Measurements from ENCODE around the gene NFE2L1. TPM values are rescaled to one million over a fixed set of nuclear protein-coding genes. Genes with fewer than 3 reads are reported as not detected.

Gene NFE2L1
- total and polyA plus RNA-seq, 9 of the 15 experiments (the other 6 are each of a cell fraction or from before 2014, with no cell fraction given): 2.0 to 68.6 (median 39.7) TPM

DNA sequence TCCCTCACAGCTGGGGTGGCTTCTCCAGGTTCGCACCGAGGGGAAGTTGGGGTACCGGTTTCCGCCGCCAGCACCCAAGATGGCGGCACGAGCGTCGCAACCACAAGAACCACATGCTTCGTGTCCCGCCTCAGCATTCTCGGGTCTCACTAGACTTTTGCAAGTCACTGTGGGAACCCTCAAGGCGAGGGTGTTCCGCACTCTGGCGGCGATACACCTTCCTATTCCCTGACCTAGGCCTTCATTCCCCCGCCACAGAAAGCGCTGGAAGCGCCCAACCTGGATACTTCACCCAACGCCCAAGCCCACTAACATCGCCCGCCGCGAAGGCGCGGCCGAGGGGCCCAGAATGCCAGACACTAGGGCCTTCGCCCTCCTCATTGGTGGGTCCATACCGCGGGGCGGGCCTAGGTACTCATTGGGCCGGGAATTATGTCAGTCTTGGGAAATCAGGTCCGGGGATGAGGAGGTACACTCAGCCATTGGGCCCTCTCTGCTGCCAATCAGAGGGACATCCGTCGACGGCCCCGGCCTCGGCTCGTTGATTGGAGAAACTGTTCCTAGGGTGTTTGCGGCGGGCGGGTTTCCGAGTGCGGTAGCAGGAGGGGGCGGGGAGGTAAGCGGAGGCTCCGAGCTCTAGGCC is at the start of gene NFE2L1 (continued):
- TF ChIP-seq, protein P1, sequence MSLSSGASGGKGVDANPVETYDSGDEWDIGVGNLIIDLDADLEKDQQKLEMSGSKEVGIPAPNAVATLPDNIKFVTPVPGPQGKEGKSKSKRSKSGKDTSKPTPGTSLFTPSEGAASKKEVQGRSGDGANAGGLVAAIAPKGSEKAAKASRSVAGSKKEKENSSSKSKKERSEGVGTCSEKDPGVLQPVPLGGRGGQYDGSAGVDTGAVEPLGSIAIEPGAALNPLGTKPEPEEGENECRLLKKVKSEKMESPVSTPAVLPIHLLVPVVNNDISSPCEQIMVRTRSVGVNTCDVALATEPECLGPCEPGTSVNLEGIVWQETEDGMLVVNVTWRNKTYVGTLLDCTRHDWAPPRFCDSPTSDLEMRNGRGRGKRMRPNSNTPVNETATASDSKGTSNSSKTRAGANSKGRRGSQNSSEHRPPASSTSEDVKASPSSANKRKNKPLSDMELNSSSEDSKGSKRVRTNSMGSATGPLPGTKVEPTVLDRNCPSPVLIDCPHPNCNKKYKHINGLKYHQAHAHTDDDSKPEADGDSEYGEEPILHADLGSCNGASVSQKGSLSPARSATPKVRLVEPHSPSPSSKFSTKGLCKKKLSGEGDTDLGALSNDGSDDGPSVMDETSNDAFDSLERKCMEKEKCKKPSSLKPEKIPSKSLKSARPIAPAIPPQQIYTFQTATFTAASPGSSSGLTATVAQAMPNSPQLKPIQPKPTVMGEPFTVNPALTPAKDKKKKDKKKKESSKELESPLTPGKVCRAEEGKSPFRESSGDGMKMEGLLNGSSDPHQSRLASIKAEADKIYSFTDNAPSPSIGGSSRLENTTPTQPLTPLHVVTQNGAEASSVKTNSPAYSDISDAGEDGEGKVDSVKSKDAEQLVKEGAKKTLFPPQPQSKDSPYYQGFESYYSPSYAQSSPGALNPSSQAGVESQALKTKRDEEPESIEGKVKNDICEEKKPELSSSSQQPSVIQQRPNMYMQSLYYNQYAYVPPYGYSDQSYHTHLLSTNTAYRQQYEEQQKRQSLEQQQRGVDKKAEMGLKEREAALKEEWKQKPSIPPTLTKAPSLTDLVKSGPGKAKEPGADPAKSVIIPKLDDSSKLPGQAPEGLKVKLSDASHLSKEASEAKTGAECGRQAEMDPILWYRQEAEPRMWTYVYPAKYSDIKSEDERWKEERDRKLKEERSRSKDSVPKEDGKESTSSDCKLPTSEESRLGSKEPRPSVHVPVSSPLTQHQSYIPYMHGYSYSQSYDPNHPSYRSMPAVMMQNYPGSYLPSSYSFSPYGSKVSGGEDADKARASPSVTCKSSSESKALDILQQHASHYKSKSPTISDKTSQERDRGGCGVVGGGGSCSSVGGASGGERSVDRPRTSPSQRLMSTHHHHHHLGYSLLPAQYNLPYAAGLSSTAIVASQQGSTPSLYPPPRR (CRISPR knock-in tag; IDR thresholded peaks at IDR 0.05; ENCODE audit: borderline replicate concordance): peak; percentile 90; the same call in 1 of the 2 replicates
- TF ChIP-seq SMAD4 (CRISPR knock-in tag; conservative IDR thresholded peaks at IDR 0.05) (peak; percentile 87), ZNF766 (CRISPR knock-in tag; conservative IDR thresholded peaks at IDR 0.05) (peak; percentile 72), BRD9 (IDR thresholded peaks at IDR 0.05; ENCODE audit: low read depth, partially characterized antibody) (peak; percentile 81), NCOA1 (IDR thresholded peaks at IDR 0.05; ENCODE audit: low read depth) (peak; percentile 68; the same call in 1 of the 2 replicates), ZNF3 (CRISPR knock-in tag; IDR thresholded peaks at IDR 0.05) (no peak)
- TF ChIP-seq, protein P2, sequence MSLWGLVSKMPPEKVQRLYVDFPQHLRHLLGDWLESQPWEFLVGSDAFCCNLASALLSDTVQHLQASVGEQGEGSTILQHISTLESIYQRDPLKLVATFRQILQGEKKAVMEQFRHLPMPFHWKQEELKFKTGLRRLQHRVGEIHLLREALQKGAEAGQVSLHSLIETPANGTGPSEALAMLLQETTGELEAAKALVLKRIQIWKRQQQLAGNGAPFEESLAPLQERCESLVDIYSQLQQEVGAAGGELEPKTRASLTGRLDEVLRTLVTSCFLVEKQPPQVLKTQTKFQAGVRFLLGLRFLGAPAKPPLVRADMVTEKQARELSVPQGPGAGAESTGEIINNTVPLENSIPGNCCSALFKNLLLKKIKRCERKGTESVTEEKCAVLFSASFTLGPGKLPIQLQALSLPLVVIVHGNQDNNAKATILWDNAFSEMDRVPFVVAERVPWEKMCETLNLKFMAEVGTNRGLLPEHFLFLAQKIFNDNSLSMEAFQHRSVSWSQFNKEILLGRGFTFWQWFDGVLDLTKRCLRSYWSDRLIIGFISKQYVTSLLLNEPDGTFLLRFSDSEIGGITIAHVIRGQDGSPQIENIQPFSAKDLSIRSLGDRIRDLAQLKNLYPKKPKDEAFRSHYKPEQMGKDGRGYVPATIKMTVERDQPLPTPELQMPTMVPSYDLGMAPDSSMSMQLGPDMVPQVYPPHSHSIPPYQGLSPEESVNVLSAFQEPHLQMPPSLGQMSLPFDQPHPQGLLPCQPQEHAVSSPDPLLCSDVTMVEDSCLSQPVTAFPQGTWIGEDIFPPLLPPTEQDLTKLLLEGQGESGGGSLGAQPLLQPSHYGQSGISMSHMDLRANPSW (CRISPR knock-in tag; IDR thresholded peaks at IDR 0.05): peak; percentile 41; the same call in 1 of the 2 replicates
- TF ChIP-seq, protein P3, sequence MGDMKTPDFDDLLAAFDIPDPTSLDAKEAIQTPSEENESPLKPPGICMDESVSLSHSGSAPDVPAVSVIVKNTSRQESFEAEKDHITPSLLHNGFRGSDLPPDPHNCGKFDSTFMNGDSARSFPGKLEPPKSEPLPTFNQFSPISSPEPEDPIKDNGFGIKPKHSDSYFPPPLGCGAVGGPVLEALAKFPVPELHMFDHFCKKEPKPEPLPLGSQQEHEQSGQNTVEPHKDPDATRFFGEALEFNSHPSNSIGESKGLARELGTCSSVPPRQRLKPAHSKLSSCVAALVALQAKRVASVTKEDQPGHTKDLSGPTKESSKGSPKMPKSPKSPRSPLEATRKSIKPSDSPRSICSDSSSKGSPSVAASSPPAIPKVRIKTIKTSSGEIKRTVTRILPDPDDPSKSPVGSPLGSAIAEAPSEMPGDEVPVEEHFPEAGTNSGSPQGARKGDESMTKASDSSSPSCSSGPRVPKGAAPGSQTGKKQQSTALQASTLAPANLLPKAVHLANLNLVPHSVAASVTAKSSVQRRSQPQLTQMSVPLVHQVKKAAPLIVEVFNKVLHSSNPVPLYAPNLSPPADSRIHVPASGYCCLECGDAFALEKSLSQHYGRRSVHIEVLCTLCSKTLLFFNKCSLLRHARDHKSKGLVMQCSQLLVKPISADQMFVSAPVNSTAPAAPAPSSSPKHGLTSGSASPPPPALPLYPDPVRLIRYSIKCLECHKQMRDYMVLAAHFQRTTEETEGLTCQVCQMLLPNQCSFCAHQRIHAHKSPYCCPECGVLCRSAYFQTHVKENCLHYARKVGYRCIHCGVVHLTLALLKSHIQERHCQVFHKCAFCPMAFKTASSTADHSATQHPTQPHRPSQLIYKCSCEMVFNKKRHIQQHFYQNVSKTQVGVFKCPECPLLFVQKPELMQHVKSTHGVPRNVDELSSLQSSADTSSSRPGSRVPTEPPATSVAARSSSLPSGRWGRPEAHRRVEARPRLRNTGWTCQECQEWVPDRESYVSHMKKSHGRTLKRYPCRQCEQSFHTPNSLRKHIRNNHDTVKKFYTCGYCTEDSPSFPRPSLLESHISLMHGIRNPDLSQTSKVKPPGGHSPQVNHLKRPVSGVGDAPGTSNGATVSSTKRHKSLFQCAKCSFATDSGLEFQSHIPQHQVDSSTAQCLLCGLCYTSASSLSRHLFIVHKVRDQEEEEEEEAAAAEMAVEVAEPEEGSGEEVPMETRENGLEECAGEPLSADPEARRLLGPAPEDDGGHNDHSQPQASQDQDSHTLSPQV (IDR thresholded peaks at IDR 0.05): peak; percentile 96
- TF ChIP-seq, protein P4, sequence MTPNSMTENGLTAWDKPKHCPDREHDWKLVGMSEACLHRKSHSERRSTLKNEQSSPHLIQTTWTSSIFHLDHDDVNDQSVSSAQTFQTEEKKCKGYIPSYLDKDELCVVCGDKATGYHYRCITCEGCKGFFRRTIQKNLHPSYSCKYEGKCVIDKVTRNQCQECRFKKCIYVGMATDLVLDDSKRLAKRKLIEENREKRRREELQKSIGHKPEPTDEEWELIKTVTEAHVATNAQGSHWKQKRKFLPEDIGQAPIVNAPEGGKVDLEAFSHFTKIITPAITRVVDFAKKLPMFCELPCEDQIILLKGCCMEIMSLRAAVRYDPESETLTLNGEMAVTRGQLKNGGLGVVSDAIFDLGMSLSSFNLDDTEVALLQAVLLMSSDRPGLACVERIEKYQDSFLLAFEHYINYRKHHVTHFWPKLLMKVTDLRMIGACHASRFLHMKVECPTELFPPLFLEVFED (CRISPR knock-in tag; conservative IDR thresholded peaks at IDR 0.05): 0 out of 2 replicates have a peak, but pooled peaks have one; percentile 78
- TF ChIP-seq, protein P5, sequence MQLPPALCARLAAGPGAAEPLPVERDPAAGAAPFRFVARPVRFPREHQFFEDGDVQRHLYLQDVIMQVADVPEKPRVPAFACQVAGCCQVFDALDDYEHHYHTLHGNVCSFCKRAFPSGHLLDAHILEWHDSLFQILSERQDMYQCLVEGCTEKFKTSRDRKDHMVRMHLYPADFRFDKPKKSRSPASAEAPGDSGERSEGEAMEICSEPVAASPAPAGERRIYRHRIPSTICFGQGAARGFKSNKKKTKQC (CRISPR knock-in tag; IDR thresholded peaks at IDR 0.05): peak; percentile 90; the same call in 1 of the 2 replicates
